GM19238 (cell line): Measurements from ENCODE around the gene DSCAML1.
"Not testable (repeated sequence)": the region's sequence is repeated elsewhere in the genome, so short reads cannot be mapped to it uniquely, and the experiment has no call there.

Experiments
- DNase-seq: peaks from one replicate; pipeline ENCODE4 v3.0.0; 2011; ENCODE audit warnings: low spot score; ENCODE audit not compliant: insufficient read length

DSCAML1 gene

DNA sequence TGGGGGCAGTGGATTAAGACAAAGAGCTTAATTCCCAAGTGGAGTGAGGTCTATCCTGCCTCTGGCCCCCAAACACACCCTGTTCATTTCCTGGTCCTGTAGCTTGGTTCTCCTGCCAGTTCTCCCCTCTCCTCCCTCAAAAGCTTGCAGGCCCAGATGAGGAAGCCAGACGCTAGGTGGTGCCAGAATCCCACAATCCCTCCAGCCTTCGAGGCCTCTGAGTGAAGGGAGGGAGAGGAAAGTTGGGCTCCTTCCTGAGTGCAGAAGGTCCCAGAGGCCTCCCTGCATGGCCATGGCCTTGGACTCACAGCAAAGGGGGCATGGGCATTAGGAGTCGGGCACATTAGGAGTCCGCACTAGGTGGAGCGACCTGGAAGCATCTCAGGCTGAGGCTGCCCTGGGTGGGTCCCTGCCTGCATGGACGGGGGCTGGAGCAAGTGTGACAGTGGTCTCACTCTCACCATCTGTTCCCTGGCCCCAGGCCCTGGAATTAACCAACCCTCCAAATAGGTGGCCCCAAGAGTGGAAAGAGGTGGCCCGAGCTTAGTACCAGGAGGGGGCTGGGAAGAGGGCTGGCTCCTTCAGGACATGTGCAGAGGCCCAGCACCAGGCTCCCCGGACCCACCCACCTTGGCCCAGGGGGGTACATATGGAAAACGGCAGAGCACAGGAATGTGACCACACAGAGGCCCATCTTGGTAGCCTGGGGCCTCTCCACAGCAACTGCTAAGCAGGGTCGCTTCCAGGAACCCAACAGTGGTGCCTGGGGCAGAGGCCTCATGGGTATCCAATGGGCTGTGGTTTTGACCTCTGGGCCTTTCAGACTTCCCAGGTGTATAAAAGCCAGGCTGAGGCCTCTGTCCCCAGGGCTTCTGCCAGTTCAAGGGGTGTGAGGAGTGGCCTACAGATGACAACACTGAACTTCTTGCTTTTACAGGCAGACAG, 22.4 kb upstream of the DSCAML1 start:
- no peak for DNase-seq

DNA sequence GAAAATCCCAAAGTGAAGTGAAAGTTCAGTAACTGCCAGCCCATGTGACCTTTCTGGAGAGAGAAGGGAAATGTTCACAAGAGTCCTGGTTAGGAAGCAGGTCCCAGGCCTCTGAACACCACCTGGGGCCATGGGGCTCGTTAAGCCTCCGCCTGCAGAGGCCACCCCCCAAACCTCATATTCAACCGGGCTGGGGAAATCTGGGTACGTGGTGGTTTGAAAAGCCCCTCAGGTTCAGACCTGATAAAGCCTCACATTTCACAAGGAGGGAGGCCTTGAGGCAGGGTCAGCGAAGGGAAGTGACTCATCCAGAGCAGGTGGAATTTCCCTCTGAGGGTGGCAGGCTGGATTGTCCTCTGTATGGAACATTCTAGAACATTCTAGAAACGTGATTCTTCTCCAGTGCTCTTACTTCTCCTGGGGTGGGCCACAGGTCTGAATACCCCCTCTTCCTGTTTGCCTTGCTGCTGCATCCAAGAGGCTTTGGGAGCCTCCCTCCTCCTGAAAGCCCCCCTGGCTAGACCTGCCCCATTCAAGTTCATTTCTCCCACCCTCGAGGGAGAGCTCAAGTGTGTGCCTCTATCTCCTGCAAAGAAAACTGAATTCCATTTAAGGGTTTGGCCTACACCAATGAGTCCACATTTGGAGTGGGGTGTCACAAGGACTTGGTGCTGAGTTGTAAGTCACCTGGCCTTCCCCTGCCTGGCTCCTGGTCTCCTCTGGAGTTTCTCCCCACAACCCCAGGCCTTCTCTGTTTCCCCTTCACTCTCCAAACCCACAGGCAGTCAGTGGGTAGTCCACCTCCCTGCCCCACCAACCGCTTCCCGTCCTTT, 21.2 kb upstream of the DSCAML1 start:
- no peak for DNase-seq

DNA sequence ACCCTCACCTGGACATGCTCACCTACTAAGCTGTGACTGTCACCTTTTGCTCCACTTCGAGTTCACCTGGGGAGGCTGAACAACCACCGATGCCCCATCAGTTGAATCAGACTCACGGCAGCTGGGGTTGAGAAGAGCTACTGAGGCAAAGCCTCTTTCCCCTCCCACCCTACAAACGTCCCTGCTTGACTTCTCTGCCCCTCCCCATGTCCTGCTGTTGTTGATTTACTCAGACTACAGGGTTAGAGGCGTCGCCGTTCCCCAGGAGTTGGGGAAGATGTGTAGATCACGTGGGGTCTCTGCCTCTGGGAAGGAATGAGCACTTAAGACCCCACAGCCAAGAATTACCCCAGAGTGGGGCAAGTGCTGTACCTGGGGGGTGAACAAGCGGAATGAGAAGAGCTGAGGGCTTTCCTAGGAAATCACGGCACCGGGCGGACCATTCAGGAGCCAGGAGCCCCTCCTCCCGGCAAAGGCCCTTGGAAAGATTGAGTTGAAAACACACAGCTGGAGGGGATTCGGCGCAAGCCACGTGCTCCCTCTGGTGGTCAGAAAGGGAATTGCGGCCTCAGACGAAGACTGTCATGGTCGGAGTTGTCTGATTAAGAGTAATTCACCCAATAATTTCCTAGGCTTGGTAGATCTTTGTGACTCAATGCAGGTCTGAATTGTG, 20.5 kb upstream of the DSCAML1 start:
- DNase-seq: no peak

DNA sequence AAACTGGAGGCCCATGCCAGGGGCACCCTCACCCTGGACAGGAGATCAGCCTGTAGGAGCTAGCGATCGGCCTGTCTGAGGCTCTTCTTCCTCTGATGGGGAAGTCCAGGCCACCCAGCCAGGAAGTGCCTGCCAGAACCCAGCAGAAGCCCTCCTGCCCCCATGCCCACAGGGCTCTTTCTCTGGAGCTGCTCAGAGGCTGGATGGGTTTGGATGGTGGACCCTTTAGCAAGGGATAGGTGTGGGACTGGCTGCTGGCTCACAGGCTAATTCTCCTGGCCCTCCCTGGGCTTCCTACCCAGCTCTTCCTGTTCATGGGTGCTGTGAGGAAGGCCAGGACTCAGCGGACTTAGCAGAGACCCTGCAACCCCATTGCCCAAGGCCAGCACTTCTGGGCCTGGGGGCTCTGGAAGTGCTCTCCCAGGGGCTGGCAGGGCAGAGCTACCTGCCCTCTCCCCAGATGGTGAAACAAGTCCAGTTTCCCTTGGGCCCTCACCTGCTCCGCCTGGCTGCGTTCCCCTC, 19.9 kb upstream of the DSCAML1 start:
- no peak for DNase-seq

DNA sequence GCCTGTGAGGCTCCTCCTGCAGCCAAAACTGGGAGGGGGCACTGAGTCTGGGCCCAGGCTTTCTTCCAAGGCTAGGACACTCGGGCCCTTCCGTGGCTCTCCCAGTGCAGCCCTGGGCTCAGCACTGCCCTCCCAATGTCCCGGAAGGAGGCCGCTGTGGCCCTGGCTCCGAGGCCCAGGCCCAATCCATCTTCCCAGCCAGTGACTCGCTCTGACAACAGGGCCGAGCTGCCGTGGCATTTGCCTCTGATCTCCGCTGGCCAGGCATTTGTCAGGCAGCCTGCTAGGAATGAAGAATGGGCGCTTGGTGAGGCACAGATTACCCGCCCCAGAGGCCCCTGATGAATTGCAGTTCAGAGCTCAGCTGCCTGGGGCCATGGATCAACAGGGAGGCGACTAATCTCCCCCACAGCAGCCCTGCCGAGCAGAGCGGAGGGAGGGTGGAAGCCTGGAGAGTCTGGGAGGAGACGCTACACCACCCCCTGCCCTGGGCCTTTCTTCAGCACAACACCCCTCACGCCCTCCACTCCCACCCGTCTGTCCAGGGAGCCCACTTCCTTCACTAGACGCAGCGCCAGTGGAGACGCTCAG, 19.2 kb upstream of the DSCAML1 start:
- no peak for DNase-seq

DNA sequence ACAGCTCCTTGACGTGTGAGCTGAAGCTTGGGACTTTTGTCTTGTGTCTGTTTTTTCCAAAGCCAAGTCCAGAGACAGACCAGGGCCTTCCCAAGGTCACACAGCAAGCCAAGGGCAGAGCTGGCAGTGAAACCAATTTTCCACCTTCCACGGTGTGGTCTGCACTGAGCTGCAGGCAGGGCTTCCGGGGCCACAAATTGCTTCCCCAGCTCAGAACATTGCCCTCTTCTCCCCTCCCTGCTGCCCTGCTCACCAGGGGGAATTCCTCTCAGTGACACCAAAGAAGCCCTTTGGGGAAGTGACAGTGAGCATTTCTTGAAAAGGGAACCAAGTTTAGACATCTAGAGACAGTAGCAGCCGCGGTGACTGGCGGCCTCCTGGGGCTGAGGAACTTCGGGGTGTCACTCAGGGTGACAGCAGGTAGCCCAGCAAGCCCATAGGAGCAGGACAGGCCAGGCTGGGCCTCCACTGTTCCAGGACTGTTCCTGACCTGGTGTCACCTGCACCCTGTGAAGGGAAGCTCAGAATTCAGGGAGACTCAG, 18.3 kb upstream of the DSCAML1 start:
- peak; percentile 53 for DNase-seq

DNA sequence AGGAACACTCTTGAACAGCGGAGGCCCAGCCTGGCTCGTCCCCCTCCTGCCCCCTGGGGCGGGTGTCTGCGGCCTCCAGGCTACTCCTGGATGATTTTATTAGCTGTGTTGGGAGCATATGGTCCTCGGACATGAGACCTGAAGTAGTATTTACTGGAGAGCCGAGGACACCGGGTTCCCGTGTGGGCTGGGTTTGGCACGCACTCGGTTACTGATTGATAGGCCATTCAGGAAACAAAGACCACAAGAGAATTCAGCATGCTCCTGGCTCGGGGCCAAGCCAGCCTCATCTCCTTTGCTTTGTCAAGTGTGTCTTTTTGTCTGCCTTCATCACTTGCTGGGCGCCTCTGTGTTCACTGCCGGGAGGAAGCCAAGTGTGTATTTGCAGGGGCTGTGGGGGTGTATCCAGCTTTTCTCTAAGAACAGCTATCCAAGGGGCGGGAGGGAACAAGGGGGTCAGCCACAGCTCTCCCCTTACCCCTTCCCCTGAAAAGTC, 17.8 kb upstream of the DSCAML1 start:
- DNase-seq: no peak

DNA sequence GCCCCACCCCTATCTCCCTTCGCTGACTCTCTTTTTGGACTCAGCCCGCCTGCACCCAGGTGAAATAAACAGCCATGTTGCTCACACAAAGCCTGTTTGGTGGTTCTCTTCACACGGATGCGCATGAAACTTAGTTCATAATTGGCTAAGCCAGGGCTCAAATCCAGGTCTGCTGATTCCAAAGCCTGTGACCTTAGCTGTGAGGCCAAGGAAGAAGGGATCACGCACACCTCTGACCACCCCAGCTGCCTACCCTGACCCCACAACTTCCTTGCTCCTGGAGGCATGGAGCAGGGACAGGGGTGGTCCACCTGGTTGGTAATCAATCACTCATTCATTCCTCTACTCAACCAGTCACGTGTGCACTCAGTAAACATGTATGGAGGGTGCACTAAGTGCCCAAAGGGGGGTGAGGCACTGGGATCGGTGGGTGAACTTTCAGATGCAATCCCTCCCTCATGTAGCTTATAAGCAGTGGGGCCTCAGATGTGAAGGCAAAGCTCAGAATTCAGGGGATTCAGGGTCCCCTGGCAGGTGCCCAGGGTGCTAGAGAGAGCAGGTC, 17.3 kb upstream of the DSCAML1 start:
- DNase-seq: no peak

DNA sequence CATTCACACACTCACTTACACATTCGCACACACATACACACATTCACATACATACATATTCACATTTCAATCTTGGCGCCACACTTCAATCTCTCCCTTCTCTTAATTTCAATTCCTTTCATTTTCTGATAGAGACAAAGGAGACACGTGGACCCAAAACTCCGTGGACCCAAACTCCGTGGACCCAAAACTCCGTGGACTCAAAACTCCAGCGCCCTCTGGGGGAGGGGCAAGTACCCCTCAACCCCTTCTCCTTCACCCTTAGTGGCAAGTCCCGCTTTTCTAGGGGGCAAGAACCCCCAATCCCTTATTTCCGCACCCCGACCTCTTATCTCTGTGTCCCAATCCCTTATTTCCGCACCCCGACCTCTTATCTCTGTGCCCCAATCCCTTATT, 13.0 kb upstream of the DSCAML1 start:
- not testable (repeated sequence) for DNase-seq

DNA sequence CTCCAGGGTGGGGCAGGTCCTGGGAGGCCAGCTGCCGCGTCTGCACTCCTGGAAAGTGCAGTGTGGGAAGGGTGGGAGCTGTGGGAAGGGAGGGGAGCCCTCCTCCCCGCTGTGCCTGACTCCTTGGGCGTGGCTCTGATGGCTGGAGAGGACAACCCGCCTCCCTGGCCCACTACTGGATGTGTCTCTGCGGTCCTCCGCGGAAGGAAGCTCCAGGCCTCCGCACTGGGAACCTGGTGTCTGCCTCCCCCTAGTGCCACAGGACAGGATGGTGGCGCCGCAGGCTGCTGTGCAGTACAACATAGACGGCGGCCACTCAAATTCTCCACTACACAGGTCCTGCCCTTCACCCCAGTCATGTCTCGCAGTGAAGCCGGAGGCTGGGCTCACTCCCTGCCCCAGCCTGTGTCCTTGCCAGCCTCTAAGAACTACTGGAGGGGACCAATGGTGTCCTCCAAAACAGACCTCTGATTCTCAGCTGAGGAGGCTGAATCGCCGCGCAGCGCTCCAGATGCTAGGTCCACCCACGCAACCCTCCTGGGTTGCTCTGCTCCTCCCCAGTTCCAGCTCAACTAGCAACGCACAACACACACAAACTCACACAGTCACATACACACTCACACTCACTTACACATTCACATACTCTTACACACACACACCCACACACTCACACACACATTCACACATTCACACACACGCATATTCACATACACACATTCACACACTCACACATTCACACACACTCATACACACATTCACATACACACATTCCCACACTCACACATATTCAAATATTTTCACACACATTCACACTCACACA, 12.4 kb upstream of the DSCAML1 start:
- no peak for DNase-seq

DNA sequence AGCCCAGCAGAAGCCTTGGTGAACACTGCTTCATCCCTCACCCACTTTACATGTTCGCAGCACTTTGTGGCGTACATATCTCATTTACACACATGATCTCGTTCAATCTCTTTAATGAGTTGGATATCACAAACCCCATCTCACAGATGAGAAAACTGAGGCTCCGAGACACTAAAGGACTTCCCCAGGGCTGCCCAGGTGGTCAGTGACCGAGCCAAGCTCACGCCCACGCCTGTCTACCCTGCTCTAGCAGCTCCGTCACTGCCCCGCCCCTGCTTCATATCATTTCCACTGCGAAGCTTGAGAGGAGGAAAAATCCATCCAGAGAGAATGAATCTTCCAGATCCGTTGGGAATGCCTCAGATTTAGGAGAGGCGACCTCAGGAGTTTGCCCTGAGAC, 11.8 kb upstream of the DSCAML1 start:
- no peak for DNase-seq

DNA sequence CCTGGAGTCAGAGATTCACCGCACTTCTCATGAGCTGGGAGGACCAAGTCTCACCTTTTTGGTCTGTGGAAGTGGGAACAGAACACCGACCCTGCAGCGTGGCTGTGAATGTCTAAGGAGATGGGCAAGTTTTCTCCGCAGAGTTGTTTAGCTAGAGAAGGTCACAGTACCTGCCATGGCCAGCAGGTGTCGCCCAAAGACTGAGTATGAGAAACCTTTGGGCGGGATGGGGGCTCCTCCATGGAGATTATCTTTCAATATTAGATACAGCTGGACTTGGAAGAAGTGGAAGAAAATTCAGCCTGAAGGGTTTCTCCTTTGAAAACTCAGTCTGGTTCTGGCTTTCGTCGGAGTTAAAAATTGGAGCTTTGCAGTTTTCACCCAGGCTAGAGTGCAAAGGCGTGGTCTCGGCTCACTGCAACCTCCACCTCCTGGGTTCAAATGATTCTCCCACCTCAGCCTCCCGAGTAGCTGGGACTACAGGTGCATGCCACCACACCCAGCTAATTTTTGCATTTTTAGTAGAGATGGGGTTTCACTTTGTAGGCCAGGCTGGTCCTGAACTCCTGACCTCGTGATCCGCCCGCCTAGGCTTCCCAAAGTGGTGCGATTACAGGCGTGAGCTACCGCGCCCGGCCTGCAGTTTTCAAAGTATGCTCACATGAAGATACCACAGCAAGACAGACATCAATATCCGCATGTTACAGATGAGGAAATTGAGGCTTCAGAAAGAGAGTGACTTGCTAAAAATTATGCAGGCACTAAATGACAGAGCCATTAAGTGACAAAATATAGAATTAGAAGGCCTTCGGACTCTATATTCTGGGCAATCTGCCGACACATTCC, 10.7 kb upstream of the DSCAML1 start:
- DNase-seq: peak; percentile 62

DNA sequence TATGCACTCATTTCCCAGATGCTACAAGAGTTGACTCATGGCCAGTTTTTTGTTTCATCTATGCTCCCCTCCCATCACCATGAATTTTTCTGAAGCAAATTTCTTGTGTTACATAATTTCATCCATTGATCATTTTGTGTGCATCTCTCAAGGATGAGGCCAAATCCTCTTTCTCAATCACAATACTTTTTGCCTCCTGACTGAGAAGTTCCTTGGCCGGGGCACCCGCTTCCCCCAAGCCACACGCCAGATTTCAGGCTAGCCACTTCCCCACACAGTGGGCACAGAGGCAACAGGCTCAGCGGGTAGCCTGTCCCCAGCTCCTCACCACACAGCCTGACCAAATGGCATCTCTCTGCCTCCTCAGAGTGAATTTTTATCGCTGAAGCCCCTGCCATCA, 9.8 kb upstream of the DSCAML1 start:
- DNase-seq: no peak

DNA sequence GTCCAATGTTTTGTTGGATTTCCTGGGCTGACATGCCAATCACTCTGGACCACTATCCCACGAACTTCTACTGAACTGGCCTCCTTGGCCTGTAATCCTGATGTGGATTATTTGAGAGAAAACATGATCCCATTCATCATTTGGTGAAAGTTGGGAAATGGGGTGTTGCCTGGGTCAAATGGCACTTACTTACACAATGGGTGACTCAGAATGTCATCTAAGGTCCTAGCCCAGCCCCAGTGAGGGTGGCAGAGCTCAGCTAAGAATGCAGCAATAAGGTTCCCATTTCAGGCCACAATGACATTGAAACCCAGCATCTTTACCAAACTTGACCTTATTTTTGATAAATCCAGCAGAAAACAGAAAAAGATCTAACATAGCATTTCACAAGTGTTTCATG, 8.0 kb upstream of the DSCAML1 start:
- DNase-seq: no peak

DNA sequence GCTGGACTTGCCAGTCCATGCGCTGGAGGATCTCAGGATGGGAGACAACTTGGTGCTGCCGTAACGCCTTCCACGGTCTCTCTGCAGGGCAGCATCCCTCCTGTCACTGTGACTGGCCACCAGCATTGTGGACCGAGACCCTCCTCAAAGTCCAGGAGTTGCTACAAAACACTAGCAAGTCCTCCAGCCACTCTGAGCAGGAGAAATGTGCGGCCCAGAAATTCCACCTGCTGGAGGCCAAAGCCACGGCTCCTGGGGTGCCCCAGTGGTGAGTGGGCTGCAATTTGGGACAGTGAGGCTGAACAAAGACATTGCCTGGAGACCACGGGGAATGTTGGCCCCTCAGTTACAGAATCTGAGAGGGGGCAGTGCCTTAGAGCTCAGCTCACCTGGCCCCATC, 6.9 kb upstream of the DSCAML1 start:
- no peak for DNase-seq

DNA sequence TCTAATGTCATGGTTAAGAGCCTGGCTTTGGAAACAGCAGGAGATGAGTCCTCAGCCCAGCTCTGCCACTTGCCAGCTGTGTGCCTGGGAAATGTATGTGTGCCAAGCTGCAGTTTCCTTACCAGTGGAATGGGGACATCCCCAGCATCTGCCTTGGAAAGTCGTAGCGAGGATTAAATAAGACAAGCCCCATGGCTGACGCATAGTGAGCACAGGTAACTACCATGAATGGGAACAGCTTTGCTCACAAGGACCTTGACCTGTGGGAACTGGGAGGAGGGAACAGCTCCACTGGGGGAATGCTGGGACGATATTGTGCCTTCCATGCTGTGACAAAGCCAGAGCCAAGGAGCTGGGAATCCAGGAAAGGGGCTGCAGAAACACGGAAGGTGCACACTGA, 2.6 kb upstream of the DSCAML1 start:
- DNase-seq: no peak

DNA sequence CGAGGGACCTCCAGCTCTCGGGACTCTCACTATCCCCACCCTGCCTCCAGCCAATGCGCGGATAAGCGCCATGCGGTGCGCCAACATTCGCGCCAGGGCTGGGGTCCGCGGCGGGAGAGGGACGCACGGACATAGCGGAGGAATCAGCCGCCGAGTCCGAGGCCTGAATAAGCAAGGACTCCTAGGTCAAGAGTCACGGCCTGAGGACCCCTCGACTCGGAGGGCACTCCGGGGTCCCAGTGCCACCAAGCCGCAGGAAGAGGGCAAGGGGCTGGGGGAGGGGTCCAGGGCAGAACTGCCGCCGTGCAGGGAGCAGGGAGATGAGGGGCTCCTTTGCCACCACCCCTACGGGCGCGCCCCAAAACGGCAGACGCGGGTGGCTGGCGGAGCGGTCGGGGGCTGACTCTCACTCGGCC, 552 bp downstream of the DSCAML1 start:
- DNase-seq: no peak

DNA sequence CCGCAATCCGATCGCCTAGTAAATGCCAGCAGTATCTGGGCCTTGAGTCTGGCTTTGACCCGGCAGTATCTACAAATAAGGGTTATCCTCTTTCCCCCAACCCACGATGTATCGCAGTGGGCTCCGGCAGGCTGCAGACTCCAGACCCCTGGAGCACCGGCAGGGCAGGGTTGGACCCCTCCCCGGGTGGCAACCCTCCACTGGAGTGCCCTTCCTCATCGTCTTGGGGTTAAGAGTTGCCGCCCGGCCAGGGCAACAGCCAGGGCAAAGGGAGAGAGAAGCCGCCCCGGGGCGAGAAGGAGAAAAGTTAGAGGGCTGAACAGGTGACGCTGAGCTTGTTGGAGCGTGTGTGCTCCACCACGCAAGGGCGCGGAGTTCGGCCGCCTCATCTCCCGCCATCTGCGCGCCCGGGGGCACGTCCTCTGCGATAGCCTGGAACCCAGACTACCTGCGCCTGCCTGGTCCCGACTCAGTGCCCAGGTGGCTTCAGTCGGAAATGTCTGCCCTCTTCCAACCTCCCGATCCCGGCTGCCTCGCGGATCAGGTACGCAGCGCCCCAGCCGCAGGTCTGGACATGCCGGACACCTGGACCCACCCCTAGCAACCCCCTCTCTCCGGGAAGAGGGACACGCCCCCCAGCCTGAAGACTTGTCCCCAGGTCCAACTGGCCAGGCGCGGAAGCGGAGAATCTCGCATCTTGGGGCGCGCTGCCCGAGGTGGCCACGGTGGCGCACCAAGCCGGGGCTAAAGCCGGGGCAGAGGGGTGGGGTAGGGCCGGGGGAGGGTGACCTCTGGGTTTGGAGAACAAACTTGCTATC, 1.2 kb downstream of the DSCAML1 start:
- no peak for DNase-seq
